A673 (cell line): Measurements from ENCODE around the gene WDR62. TPM values are rescaled to one million over a fixed set of nuclear protein-coding genes. Genes with fewer than 3 reads are reported as not detected.

Experiments
- BruUV-seq: library from RNA; stranded (reverse); fragments of 400-500 nt; replicated peaks from 2 replicates; lab custom pipeline; 2021; lab: Mats Ljungman, UMichigan
- CTCF ChIA-PET: fragments of 300-600 bp; sonication (Branson Sonifier 250); formaldehyde crosslinking; loops from one replicate; lab custom pipeline; 2022; ENCODE audit warnings: antibody characterized with exemption; lab: Charles Lee
- POLR2A ChIA-PET: fragments of 300-600 bp; sonication (Branson Sonifier 250); formaldehyde crosslinking; loops from one replicate; lab custom pipeline; 2022; ENCODE audit warnings: antibody characterized with exemption; ENCODE audit not compliant: low non-redundant PET; lab: Charles Lee
- DNase-seq: peaks from one replicate; pipeline ENCODE4 v3.0.0-alpha.2; 2015; ENCODE audit warnings: low spot score
- H3K27ac ChIP-seq: fragments of 200-600 bp; sonication (generic); 2 replicates; pipeline ENCODE4 v1.5.1; 2016; ENCODE audit warnings: mixed run types, low read depth, mild to moderate bottlenecking, mixed read lengths, antibody characterized with exemption, low read length; ENCODE audit not compliant: poor library complexity, severe bottlenecking
- H3K27me3 ChIP-seq: fragments of 200-600 bp; sonication (generic); replicated peaks from 2 replicates; pipeline ENCODE4 v1.6.1; 2017; ENCODE audit warnings: mixed run types, low read depth, mild to moderate bottlenecking, mixed read lengths, antibody characterized with exemption, low read length; ENCODE audit not compliant: insufficient read depth, poor library complexity
- H3K36me3 ChIP-seq: fragments of 200-600 bp; sonication (generic); 2 replicates; pipeline ENCODE4 v1.6.1; 2016; ENCODE audit warnings: mixed run types, mild to moderate bottlenecking, mixed read lengths, antibody characterized with exemption, low read length; ENCODE audit not compliant: insufficient read depth, poor library complexity, severe bottlenecking
- H3K4me1 ChIP-seq: fragments of 200-600 bp; sonication (generic); 2 replicates; pipeline ENCODE4 v1.6.1; 2017; ENCODE audit warnings: mixed run types, mild to moderate bottlenecking, mixed read lengths, antibody characterized with exemption, low read length; ENCODE audit not compliant: insufficient read depth, poor library complexity, severe bottlenecking
- H3K4me3 ChIP-seq: fragments of 200-600 bp; sonication (generic); 2 replicates; pipeline ENCODE4 v1.5.1; 2016; ENCODE audit warnings: low read depth, mixed run types, mild to moderate bottlenecking, mixed read lengths, low read length; ENCODE audit not compliant: poor library complexity, severe bottlenecking
- H3K9me3 ChIP-seq: fragments of 200-600 bp; sonication (generic); 2 replicates; pipeline ENCODE4 v1.6.1; 2016; ENCODE audit warnings: mixed run types, low read depth, mild to moderate bottlenecking, mixed read lengths, antibody characterized with exemption, low read length; ENCODE audit not compliant: poor library complexity, severe bottlenecking
- CTCF ChIP-seq: fragments of 300-800, 200-600 bp; sonication (generic); conservative IDR thresholded peaks from 2 replicates; pipeline ENCODE4 v1.5.1; 2017; ENCODE audit warnings: low read depth, mild to moderate bottlenecking, antibody characterized with exemption, low read length, moderate library complexity, mixed read lengths
- EZH2 ChIP-seq: fragments of 200-600 bp; sonication (generic); IDR thresholded peaks from 2 replicates; pipeline ENCODE4 v1.6.1; 2017; ENCODE audit warnings: borderline replicate concordance, low read depth, mild to moderate bottlenecking, mixed read lengths, antibody characterized with exemption, low read length; ENCODE audit not compliant: poor library complexity, severe bottlenecking
- intact Hi-C: fragments of 100-400 bp; cut with micrococcal nuclease; formaldehyde crosslinking; loops from one replicate; pipeline ENCODE4 v1.10.0; 2022; ENCODE audit not compliant: unreplicated experiment
- total RNA-seq: library from RNA; stranded (reverse); gene quantifications from 2 replicates; pipeline ENCODE4 v1.2.3, GENCODE V29; 2021

Gene WDR62
- total RNA-seq, 1 experiment from 2014 or later = 40.4 TPM

GRCh38 chr19:36059180-36059910 is 4.6 kb downstream of the WDR62 start:
- CTCF ChIA-PET = no interaction called here
- intact Hi-C loops = no loop called here
- no peak for TF ChIP-seq EZH2
- TF ChIP-seq CTCF = no peak

GRCh38 chr19:36060430-36060829 is 5.7 kb downstream of the WDR62 start:
- POLR2A ChIA-PET = no interaction called here
- H3K27me3 ChIP-seq = no peaks in the 10 kb centered on the region
- peaks cover 52% of the 10 kb centered on the region for H3K36me3 ChIP-seq
- no peak for TF ChIP-seq EZH2
- TF ChIP-seq CTCF = peak; percentile 58
- H3K27ac ChIP-seq = no peak overlapping the region
- no TSS peak for BruUV-seq
- peaks cover 5% of the 10 kb centered on the region for H3K4me1 ChIP-seq
- CTCF ChIA-PET = no interaction called here
- no peak overlapping the region for H3K4me3 ChIP-seq
- intact Hi-C loops = loop anchor here (10.0 kb wide), 1 partner anchor 114 kb away; no protein-coding TSS in a partner anchor
- peak; percentile 41 for DNase-seq
- H3K9me3 ChIP-seq = no peaks in the 10 kb centered on the region

More at GRCh38 chr19:36059180-36059910, 4.6 kb downstream of the WDR62 start:
- no TSS peak for BruUV-seq
- Histone ChIP-seq H3K4me3 (no peak overlapping the region), H3K36me3 (peaks cover 43% of the 10 kb centered on the region), H3K27me3 (no peaks in the 10 kb centered on the region), H3K27ac (peak overlapping the region; percentile 23), H3K4me1 (peaks cover 5% of the 10 kb centered on the region), H3K9me3 (no peaks in the 10 kb centered on the region)
- POLR2A ChIA-PET = no interaction called here
- DNase-seq = no peak

- POLR2A ChIA-PET = no interaction called here
Measured at GRCh38 chr19:36061367-36061766, 6.7 kb downstream of the WDR62 start.

More at GRCh38 chr19:36061367-36061766, 6.7 kb downstream of the WDR62 start:
- TF ChIP-seq CTCF (no peak), EZH2 (no peak)
- Histone ChIP-seq H3K9me3 (no peaks in the 10 kb centered on the region), H3K36me3 (peaks cover 60% of the 10 kb centered on the region), H3K4me1 (peaks cover 5% of the 10 kb centered on the region), H3K27me3 (no peaks in the 10 kb centered on the region), H3K27ac (no peak overlapping the region), H3K4me3 (no peak overlapping the region)
- CTCF ChIA-PET = no interaction called here
- intact Hi-C loops = loop anchor here (10.0 kb wide), 1 partner anchor 113 kb away; no protein-coding TSS in a partner anchor
- no peak for DNase-seq
- no TSS peak for BruUV-seq
